Naive B cell (primary cell): ENCODE results near the gene ESR2. TPM values are rescaled to one million over a fixed set of nuclear protein-coding genes. Genes with fewer than 3 reads are reported as not detected.

Source experiments
- ATAC-seq, 2 donors: fragments of 150-1000 bp; cut with Tn5 transposase; 2 replicates each; pipeline ENCODE4 v1.10.0; 2021; ENCODE audit warnings: low read depth in 2 of 2, mild to moderate bottlenecking in 2 of 2, moderate library complexity in 2 of 2
- DNase-seq: peaks from one replicate; pipeline ENCODE4 v3.0.0; 2022
- H3K27ac Mint-ChIP-seq, 6 donors: one replicate each; pipeline ENCODE4 v1.8.0; 2020 to 2022; ENCODE audit warnings: mild to moderate bottlenecking in 6 of 6, mixed read lengths in 6 of 6, moderate library complexity in 5 of 6, inconsistent platforms in 2 of 6
- H3K27me3 Mint-ChIP-seq, 3 donors: one replicate each; pipeline ENCODE4 v1.8.0; 2021 to 2022; ENCODE audit warnings: mixed read lengths in 3 of 3, mild to moderate bottlenecking in 1 of 3
- H3K36me3 Mint-ChIP-seq, 2 donors: one replicate each; pipeline ENCODE4 v1.8.0; 2020 to 2022; ENCODE audit warnings: mixed read lengths in 2 of 2, inconsistent platforms in 1 of 2, mild to moderate bottlenecking in 1 of 2
- H3K4me1 Mint-ChIP-seq, 3 donors: one replicate each; pipeline ENCODE4 v1.8.0; 2020 to 2022; ENCODE audit warnings: mixed read lengths in 3 of 3, inconsistent platforms in 1 of 3, mild to moderate bottlenecking in 1 of 3, moderate library complexity in 1 of 3
- H3K4me3 Mint-ChIP-seq, 8 donors: one replicate each; pipeline ENCODE4 v1.8.0; 2020 to 2022; ENCODE audit warnings: mild to moderate bottlenecking in 8 of 8, mixed read lengths in 8 of 8, moderate library complexity in 8 of 8, inconsistent platforms in 2 of 8
- H3K9me3 Mint-ChIP-seq, 7 donors: one replicate each; pipeline ENCODE4 v1.8.0; 2020 to 2022; ENCODE audit warnings: mixed read lengths in 7 of 7, mild to moderate bottlenecking in 5 of 7, inconsistent platforms in 2 of 7, moderate library complexity in 1 of 7
- polyA plus RNA-seq, 6 donors: library from polyadenylated mRNA; unstranded; fragments of 300-500 nt; fragmentation: Illumina TruSeq; gene quantifications; one replicate each; pipeline ENCODE4 v1.2.3, GENCODE V29; 2021; ENCODE audit warnings: low read depth in 6 of 6

The ESR2 gene
- polyA plus RNA-seq, 6 donors from 2014 or later: 1.6 to 7.4 (median 3.2) TPM

DNA sequence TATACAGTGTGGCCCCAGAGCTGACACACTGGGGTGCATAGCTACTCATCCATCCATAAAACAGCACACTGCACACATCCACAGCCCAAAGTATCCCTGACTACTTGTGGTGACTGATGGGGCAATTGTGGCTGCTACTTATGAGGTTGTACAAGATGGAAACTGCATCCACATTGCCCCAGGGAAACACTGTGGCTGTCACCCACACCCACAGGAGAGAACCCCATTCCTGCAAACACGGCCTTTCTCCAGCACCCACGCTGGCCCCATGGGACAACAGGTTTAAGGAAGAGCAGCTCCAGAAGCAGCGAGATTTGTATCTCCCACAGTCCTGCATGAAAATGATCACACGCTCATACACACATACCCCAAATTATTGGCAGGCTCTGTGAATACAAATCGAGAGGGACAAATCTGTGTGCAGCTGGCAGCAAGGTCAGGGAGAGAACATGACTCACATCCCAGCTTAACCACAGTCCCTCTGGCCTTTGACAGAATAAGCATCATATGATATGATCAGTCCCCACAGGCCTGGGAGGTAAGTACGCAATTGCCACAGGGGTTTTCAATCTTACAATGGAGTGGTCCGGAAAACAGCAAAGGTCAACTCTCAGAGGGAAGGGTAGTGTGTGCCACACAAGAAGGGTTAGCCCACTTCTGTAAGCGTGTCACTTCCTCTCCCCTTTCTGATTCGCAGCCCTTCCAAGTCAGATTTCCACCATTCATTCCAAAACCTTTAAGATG, 61.9 kb downstream of the ESR2 start:
- peaks cover 7 to 15% of the 10 kb centered on the region in 2 donors for H3K36me3 Mint-ChIP-seq
- H3K4me1 Mint-ChIP-seq: peaks cover 46 to 61% (median 51%) of the 10 kb centered on the region in 3 donors
- ATAC-seq (no peak), DNase-seq (no peak)
- no peaks in the 10 kb centered on the region for H3K9me3 Mint-ChIP-seq
- H3K27ac Mint-ChIP-seq: peak overlapping the region; percentile 38 to 99 (median 76)
- H3K4me3 Mint-ChIP-seq: peak overlapping the region in 1 of 8 donors; percentile 34
- no peaks in the 10 kb centered on the region for H3K27me3 Mint-ChIP-seq

DNA sequence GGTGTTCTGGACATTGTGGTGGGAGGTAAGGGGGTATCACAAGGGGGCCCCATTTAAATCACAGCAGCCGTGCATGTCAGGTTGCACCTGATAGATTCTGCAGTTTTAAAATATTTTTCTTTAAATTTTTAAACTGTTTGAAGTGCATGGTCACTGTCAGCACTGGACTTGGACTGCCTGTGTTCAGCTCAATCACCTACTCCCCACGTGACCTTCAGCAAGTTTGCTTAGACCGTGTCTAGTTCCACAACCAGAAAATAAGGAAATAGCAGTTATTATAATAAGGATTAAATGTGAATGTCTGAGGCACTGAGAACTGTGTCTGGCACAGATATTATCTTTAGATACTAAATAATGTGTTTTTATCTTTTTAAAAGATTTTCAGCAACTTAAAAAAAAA, 64.7 kb downstream of the ESR2 start:
- Mint-ChIP-seq H3K4me3 (no peak overlapping the region), H3K36me3 (peaks cover 7 to 22% of the 10 kb centered on the region in 2 donors), H3K27ac (peak overlapping the region in 1 of 6 donors; percentile 72), H3K4me1 (peaks cover 22 to 34% (median 23%) of the 10 kb centered on the region in 3 donors), H3K27me3 (no peaks in the 10 kb centered on the region), H3K9me3 (no peaks in the 10 kb centered on the region)
- ATAC-seq (no peak), DNase-seq (no peak)

DNA sequence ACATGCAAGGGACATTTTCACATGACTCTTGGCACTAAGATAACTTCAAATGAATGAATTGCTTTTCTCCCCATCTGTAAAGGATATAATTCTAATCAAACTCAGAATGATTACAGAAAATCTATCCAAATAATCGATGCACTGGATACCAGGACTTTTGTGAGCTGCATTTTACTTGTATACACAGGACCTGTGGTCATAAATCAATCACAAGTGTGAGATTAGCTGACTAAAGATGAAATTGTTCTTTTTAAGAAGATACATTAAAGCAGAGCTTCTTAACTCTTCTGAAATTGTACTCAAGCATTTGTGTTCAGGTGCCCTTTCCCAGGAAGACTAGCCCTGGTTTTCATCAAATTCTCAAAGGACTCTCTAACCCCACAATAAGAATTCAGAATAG, 66.3 kb downstream of the ESR2 start:
- H3K27ac Mint-ChIP-seq: peak overlapping the region in 3 of 6 donors; percentile 0 to 13 (median 11)
- H3K4me3 Mint-ChIP-seq: no peak overlapping the region
- peaks cover 10 to 29% (median 12%) of the 10 kb centered on the region in 3 donors for H3K4me1 Mint-ChIP-seq
- no peaks in the 10 kb centered on the region for H3K9me3 Mint-ChIP-seq
- peaks cover 7 to 29% of the 10 kb centered on the region in 2 donors for H3K36me3 Mint-ChIP-seq
- ATAC-seq (no peak), DNase-seq (no peak)
- no peaks in the 10 kb centered on the region for H3K27me3 Mint-ChIP-seq

DNA sequence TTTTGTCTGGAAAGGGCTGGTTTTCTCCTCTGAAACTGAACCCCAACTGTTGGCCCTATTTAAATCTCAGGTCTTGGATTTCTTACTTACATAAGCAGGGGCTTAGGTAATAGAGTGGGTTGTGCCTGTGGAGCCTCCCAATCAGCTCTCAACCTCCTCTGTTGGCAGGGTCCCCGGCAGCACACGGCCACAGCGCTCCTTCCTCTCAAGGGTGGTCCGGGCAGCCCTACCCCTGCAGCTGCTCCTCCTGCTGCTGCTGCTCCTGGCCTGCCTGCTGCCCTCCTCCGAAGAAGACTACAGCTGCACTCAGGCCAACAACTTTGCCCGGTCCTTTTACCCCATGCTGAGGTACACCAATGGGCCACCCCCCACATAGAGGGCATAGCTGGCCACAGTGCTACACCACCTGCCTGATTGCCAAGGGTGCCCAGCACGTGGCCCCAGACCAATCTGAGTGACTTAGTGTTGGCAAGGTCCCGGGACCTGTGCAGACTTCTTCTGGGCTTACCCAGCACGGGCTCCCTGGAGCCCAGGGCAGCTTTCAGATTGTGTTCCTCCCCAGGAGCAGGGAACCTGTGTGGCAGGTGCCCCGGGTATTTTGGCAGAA, 68.9 kb downstream of the ESR2 start:
- H3K4me3 Mint-ChIP-seq: no peak overlapping the region
- H3K27ac Mint-ChIP-seq: no peak overlapping the region
- H3K4me1 Mint-ChIP-seq: peaks cover 19 to 35% (median 26%) of the 10 kb centered on the region in 3 donors
- DNase-seq (no peak), ATAC-seq (no peak)
- no peaks in the 10 kb centered on the region for H3K27me3 Mint-ChIP-seq
- H3K36me3 Mint-ChIP-seq: peaks cover 14 to 36% of the 10 kb centered on the region in 2 donors
- H3K9me3 Mint-ChIP-seq: no peaks in the 10 kb centered on the region

DNA sequence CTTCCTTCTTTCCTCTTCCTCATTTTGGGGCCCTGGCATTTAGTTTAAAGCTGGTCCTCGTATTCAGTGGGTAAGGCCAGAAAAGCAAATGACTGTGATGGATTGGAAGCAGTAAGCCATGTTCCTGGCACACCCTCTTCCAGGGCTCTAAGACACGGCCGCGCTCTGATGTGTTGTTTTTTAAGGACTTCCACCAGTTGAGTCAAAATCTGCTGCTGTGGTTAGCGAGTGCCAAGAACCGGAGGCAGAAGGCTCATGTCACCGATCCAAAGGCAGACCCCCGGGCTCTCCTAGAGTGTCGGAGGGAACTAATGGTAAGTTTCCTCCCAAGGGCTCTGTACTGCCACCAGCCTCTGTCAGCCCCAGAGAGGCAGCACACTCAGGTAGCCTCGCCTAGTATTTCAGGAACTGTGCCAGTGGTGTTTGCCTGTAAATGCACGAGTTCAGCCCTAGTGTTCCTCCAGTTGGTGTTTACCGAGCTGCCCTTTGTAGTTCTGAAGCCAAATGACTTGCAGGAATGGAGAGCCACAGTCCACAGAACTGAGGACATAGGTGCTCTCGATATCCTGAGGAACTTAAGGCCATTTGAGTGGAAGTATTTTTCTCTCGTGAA, 72.7 kb downstream of the ESR2 start:
- no peaks in the 10 kb centered on the region for H3K9me3 Mint-ChIP-seq
- peak overlapping the region in 7 of 8 donors; percentile 54 to 87 (median 73) for H3K4me3 Mint-ChIP-seq
- peaks cover 39 to 66% (median 43%) of the 10 kb centered on the region in 3 donors for H3K4me1 Mint-ChIP-seq
- peak overlapping the region; percentile 81 to 97 (median 87) for H3K27ac Mint-ChIP-seq
- H3K36me3 Mint-ChIP-seq: peaks cover 16 to 30% of the 10 kb centered on the region in 2 donors
- no peaks in the 10 kb centered on the region for H3K27me3 Mint-ChIP-seq
- ATAC-seq (peak; percentile 62 to 64), DNase-seq (peak; percentile 25)

DNA sequence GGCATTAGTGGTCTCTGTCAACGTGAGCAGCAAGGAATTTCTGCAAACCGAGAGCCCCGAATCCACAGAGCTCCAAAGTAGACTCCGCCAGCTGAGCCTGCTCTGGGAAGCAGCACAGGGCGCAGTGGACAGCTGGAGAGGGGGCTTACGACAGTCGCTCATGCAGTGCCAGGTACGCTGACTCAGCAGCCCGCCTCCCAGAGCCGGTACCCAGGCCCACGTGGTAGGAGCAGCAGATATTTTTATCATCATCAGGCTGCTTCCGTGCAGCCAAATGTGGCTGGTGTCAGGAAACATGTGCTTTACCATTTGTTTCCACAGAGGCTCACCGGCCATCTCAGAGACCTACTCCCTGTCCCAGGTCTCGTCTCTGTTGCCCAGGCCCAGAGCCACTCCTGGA, 73.7 kb downstream of the ESR2 start:
- Mint-ChIP-seq H3K36me3 (peaks cover 27 to 40% of the 10 kb centered on the region in 2 donors), H3K9me3 (no peaks in the 10 kb centered on the region), H3K4me3 (peak overlapping the region in 7 of 8 donors; percentile 35 to 87 (median 70)), H3K4me1 (peaks cover 39 to 72% (median 43%) of the 10 kb centered on the region in 3 donors), H3K27me3 (no peaks in the 10 kb centered on the region), H3K27ac (peak overlapping the region; percentile 28 to 97 (median 84))
- peak; percentile 21 for DNase-seq
- ATAC-seq: peak; percentile 21 to 44

DNA sequence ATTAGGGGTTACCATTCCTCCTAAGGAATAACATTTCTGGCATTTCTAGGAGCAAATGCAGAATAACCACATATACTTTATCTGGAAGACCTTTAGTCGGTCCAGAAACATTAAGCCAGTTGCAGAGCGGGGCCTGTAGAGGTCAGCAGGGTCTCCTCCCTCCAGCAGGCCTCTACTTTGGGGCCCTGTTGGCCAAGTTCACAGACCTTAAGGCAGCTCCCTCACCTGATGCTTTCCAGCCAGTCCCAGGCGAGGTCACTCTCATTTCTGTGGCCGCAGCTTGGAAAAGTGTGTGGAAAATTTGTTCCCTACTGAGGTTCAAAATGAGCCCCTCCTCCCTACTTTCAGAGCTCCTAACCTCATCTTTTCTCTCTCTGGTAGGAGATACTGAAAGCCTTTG, 74.1 kb downstream of the ESR2 start:
- Mint-ChIP-seq H3K4me3 (peak overlapping the region in 5 of 8 donors; percentile 48 to 87 (median 70)), H3K4me1 (peaks cover 39 to 72% (median 43%) of the 10 kb centered on the region in 3 donors), H3K27me3 (no peaks in the 10 kb centered on the region), H3K27ac (peak overlapping the region in 3 of 6 donors; percentile 28 to 91 (median 85)), H3K36me3 (peaks cover 27 to 43% of the 10 kb centered on the region in 2 donors), H3K9me3 (no peaks in the 10 kb centered on the region)
- no peak for DNase-seq
- no peak for ATAC-seq

DNA sequence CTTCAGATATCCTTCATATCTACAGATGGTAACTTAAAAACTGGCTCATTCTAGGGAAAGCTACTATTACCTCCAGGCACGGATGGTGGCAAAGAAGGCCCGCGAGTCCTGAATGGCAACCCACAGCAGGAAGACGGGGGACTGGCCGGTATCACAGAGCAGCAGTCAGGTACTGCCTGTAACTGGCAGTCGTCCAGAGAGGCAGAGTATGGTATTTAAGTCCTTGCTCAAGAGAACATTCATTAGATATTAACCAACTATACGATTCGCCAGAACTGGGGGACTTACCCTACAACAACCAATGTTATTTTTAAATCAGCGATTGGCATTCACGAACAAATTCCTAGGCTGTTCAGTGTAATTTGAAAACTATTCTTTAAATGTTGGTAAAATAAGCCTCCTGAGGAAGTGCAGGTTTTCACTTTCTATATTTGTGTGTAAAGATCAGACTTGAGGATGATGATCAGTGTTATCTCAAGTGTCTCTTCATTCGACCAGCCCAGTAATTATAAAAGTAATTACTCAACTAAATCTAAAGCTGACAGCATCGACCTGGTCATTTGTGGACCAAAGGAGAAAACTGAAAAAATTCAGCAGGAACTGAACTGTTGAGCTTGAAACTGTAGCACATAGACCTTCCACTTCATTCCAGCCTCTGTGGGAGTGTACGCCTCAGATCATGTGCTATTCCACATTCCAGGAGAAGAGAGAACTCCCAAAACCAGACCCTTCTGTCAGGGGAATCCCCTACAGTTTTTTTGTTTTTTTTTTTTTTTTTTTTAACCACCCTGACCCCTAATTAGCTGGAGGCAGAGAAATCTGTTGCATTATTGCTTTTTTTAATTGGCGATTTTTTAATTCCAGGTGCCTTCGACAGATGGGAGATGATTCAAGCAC, 75.6 kb downstream of the ESR2 start:
- H3K27ac Mint-ChIP-seq: peak overlapping the region in 5 of 6 donors; percentile 1 to 96 (median 91)
- no peak for ATAC-seq
- no peaks in the 10 kb centered on the region for H3K9me3 Mint-ChIP-seq
- peaks cover 39 to 69% (median 43%) of the 10 kb centered on the region in 3 donors for H3K4me1 Mint-ChIP-seq
- peaks cover 27 to 35% of the 10 kb centered on the region in 2 donors for H3K36me3 Mint-ChIP-seq
- H3K4me3 Mint-ChIP-seq: peak overlapping the region in 4 of 8 donors; percentile 21 to 63 (median 36)
- H3K27me3 Mint-ChIP-seq: no peaks in the 10 kb centered on the region
- DNase-seq: no peak

DNA sequence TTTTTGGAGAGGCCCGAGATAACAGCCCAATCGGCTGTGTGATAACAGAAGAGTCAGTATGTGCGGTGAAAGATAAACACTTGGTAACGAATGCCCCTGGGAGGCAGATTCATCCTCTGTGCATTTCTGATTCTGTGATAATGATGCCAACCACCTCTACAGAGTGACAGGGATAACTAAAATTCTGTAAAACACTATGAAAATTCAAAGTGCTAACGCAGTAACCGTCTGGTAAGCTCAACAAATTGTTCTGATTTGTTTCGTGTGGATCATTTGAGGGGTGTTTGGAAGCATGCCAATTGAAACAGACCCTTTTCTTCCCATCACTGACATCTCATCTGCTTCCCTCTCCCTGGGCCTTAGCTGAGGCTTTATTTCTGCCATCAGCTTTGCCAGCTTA, 76.3 kb downstream of the ESR2 start:
- DNase-seq (no peak), ATAC-seq (no peak)
- Mint-ChIP-seq H3K9me3 (no peaks in the 10 kb centered on the region), H3K27me3 (no peaks in the 10 kb centered on the region), H3K36me3 (peaks cover 27 to 31% of the 10 kb centered on the region in 2 donors), H3K27ac (peak overlapping the region; percentile 33 to 96 (median 90)), H3K4me1 (peaks cover 38 to 61% (median 38%) of the 10 kb centered on the region in 3 donors), H3K4me3 (peak overlapping the region in 4 of 8 donors; percentile 32 to 63 (median 40))

DNA sequence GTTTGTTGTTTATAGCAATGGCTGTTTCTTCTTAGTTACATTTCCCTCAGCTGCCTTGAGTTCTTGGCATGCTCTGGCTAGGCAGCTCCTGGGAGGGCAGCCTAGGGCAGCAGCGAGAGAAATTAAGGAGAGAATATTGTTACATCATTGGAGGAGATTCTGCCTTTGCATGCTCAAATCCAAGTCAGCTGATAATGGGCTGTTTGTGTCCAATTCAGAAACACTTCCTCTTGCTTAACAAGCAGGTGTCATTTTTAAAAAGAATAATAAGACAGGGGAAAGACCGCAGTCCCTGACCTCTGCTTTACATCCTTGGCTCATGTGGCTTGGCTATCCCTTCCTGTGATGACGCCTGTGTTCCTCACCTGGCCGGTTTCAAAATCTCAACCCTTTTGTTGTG, 76.9 kb downstream of the ESR2 start:
- Mint-ChIP-seq H3K27ac (peak overlapping the region; percentile 78 to 96 (median 92)), H3K36me3 (peaks cover 27% of the 10 kb centered on the region in 2 donors), H3K9me3 (no peaks in the 10 kb centered on the region), H3K4me1 (peaks cover 34 to 58% (median 35%) of the 10 kb centered on the region in 3 donors), H3K4me3 (peak overlapping the region in 5 of 8 donors; percentile 32 to 51 (median 43)), H3K27me3 (no peaks in the 10 kb centered on the region)
- peak; percentile 50 for DNase-seq
- peak; percentile 40 to 63 for ATAC-seq

DNA sequence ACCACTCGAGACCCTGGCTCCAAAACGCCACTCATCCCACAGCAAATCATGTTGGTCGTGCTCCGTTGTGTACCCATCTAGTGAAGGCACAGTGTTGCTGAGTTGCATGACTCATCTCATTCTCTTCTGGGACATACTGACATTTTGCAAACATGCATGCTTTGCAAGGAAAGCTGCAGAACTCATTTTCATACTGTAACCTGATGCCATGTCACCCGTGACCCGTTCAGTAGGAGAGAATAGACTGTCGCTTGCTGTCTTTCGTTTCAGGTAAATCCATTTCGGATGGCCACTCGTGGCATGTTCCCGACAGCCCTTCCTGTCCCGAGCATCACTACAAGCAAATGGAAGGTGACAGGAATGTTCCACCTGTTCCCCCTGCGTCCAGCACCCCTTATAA, 78.2 kb downstream of the ESR2 start:
- peak overlapping the region in 4 of 6 donors; percentile 64 to 75 (median 70) for H3K27ac Mint-ChIP-seq
- H3K4me3 Mint-ChIP-seq: no peak overlapping the region

DNA sequence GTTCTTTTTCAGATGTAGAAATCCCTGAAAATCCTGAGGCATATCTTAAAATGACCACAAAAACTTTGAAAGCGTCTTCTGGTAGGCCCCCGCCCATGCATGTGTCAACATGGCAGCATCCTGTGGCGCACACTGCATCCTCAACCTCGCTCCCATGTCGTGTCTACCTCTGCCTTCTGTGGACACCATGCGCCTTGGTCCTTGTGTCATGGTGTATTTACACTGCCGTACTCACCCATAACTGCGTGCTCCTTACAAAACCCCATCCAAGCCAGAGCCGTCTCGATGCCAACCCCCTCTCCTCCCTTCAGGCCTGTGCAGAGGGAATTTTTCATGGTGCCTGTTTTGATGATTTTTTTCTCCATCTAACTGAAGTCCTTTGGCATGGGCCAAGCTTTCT, 78.9 kb downstream of the ESR2 start:
- H3K9me3 Mint-ChIP-seq: no peaks in the 10 kb centered on the region
- H3K4me3 Mint-ChIP-seq: no peak overlapping the region
- no peak for ATAC-seq
- H3K4me1 Mint-ChIP-seq: peaks cover 25 to 54% (median 26%) of the 10 kb centered on the region in 3 donors
- no peak for DNase-seq
- H3K27me3 Mint-ChIP-seq: no peaks in the 10 kb centered on the region
- peaks cover 24 to 27% of the 10 kb centered on the region in 2 donors for H3K36me3 Mint-ChIP-seq
- peak overlapping the region in 2 of 6 donors; percentile 18 to 31 for H3K27ac Mint-ChIP-seq

More for the DNA sequence above, 78.2 kb downstream of the ESR2 start:
- no peaks in the 10 kb centered on the region for H3K27me3 Mint-ChIP-seq
- peaks cover 22 to 24% of the 10 kb centered on the region in 2 donors for H3K36me3 Mint-ChIP-seq
- no peak for DNase-seq
- no peaks in the 10 kb centered on the region for H3K9me3 Mint-ChIP-seq
- no peak for ATAC-seq
- peaks cover 25 to 54% (median 27%) of the 10 kb centered on the region in 3 donors for H3K4me1 Mint-ChIP-seq
